Trophoblast cell (in vitro differentiated cells and primary cell): ENCODE data around the gene SLC6A18.

Experiments
- DNase-seq, 2 donors: peaks; one replicate each; pipeline ENCODE4 v3.0.0-alpha.2; 2016
- H2AFZ ChIP-seq: 2 replicates; pipeline ENCODE4 v1.6.1; 2013; ENCODE audit warnings: low read length, moderate library complexity, mild to moderate bottlenecking; ENCODE audit not compliant: insufficient read depth, poor library complexity
- H2AK5ac ChIP-seq: 2 replicates; pipeline ENCODE4 v1.6.1; 2013; ENCODE audit warnings: mild to moderate bottlenecking, low read length
- H2BK120ac ChIP-seq: 2 replicates; pipeline ENCODE4 v1.6.1; 2013; ENCODE audit warnings: low read length, mild to moderate bottlenecking, moderate library complexity; ENCODE audit not compliant: insufficient read depth, poor library complexity
- H2BK12ac ChIP-seq: 2 replicates; pipeline ENCODE4 v1.6.1; 2013; ENCODE audit warnings: mild to moderate bottlenecking, low read length, moderate library complexity
- H2BK5ac ChIP-seq: 2 replicates; pipeline ENCODE4 v1.6.1; 2013; ENCODE audit warnings: low read length, low read depth, moderate library complexity, mild to moderate bottlenecking; ENCODE audit not compliant: poor library complexity
- H3K14ac ChIP-seq: 2 replicates; pipeline ENCODE4 v1.6.1; 2013; ENCODE audit warnings: mild to moderate bottlenecking, low read length
- H3K18ac ChIP-seq: 2 replicates; pipeline ENCODE4 v1.6.1; 2013; ENCODE audit warnings: mild to moderate bottlenecking, low read length
- H3K23ac ChIP-seq: 2 replicates; pipeline ENCODE4 v1.6.1; 2013; ENCODE audit warnings: low read length
- H3K27ac ChIP-seq: 2 replicates; pipeline ENCODE4 v1.5.1; 2013; ENCODE audit warnings: low read depth, mild to moderate bottlenecking, inconsistent platforms, low read length, moderate library complexity
- H3K27me3 ChIP-seq: 2 replicates; pipeline ENCODE4 v1.6.1; 2013; ENCODE audit warnings: inconsistent platforms, mild to moderate bottlenecking, low read length, moderate library complexity; ENCODE audit not compliant: insufficient read depth
- H3K36me3 ChIP-seq, 2 experiments: 1 replicate in 1 of 2; 2 replicates in 1 of 2; pipeline ENCODE4 v1.6.1; 2013; ENCODE audit warnings: low read length in 2 of 2, mild to moderate bottlenecking in 2 of 2, moderate library complexity in 1 of 2; ENCODE audit not compliant: insufficient read depth in 2 of 2, control insufficient read depth in 1 of 2
- H3K4ac ChIP-seq: 2 replicates; pipeline ENCODE4 v1.6.1; 2013; ENCODE audit warnings: low read depth, mild to moderate bottlenecking, low read length, moderate library complexity
- H3K4me1 ChIP-seq, 2 experiments: 1 replicate in 1 of 2; 2 replicates in 1 of 2; pipeline ENCODE4 v1.6.1; 2013; ENCODE audit warnings: low read length in 2 of 2, mild to moderate bottlenecking in 2 of 2, moderate library complexity in 1 of 2; ENCODE audit not compliant: insufficient read depth in 2 of 2, control insufficient read depth in 1 of 2
- H3K4me2 ChIP-seq: 2 replicates; pipeline ENCODE4 v1.6.1; 2013; ENCODE audit warnings: inconsistent platforms, mild to moderate bottlenecking, low read length, moderate library complexity
- H3K4me3 ChIP-seq: 2 replicates; pipeline ENCODE4 v1.5.1; 2013; ENCODE audit warnings: mild to moderate bottlenecking, low read depth, low read length, inconsistent platforms
- H3K79me1 ChIP-seq: one replicate; pipeline ENCODE4 v1.6.1; 2013; ENCODE audit warnings: low read length
- H3K79me2 ChIP-seq: 2 replicates; pipeline ENCODE4 v1.6.1; 2013; ENCODE audit warnings: low read length, mild to moderate bottlenecking; ENCODE audit not compliant: control insufficient read depth, insufficient read depth, poor library complexity
- H3K9ac ChIP-seq: 2 replicates; pipeline ENCODE4 v1.6.1; 2013; ENCODE audit warnings: mild to moderate bottlenecking, low read length
- H3K9me3 ChIP-seq: 2 replicates; pipeline ENCODE4 v1.6.1; 2013; ENCODE audit warnings: low read depth, mild to moderate bottlenecking, control low read depth, inconsistent platforms, low read length; ENCODE audit not compliant: insufficient read depth
- H4K12ac ChIP-seq: 2 replicates; pipeline ENCODE4 v1.6.1; 2013; ENCODE audit warnings: low read depth, mild to moderate bottlenecking, low read length, moderate library complexity
- H4K8ac ChIP-seq: 2 replicates; pipeline ENCODE4 v1.6.1; 2013; ENCODE audit warnings: low read depth, mild to moderate bottlenecking, low read length, moderate library complexity
- H4K91ac ChIP-seq: one replicate; pipeline ENCODE4 v1.6.1; 2013; ENCODE audit warnings: low read depth, mild to moderate bottlenecking, low read length, moderate library complexity
- WGBS: extraction: QIAGEN DNeasy Blood & Tissue Kit; methylation state at CpG from one replicate; pipeline ENCODE4 v1.1.7; 2013; ENCODE audit warnings: missing lambda C conversion rate; ENCODE audit not compliant: insufficient read length, insufficient coverage; ENCODE audit errors: extremely low coverage; 5-methylcytosine and 5-hydroxymethylcytosine counted together

SLC6A18 gene

DNA sequence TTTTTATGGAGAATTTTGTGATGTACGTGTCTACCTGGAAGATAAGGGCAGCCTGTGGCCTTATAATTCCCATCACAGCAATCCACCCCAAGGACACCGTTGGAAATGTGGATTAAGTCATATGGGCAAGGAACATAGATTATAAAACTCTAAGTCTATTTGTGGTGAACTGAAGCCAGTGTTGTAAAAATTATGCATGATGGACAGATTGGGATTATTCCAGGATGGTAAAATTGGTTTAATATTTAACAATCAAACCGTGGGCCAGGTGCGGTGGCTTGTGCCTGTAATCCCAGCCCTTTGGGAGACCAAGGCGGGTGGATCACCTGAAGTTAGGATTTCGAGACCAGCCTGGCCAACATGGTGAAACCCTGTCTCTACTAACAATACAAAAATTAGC, 36.7 kb upstream of the SLC6A18 start:
- Histone ChIP-seq H3K79me2 (no peaks in the 10 kb centered on the region), H4K91ac (no peak overlapping the region), H3K4me2 (no peak overlapping the region), H3K27me3 (no peaks in the 10 kb centered on the region), H4K8ac (no peak overlapping the region), H3K9ac (no peak overlapping the region), H3K18ac (no peak overlapping the region), H3K27ac (no peak overlapping the region), H2BK5ac (no peak overlapping the region), H3K9me3 (peaks cover 2% of the 10 kb centered on the region), H2BK120ac (no peak overlapping the region), H3K23ac (no peak overlapping the region), H3K36me3 (no peaks in the 10 kb centered on the region), H3K4ac (no peak overlapping the region), H2BK12ac (no peak overlapping the region), H4K12ac (no peak overlapping the region), H3K14ac (no peak overlapping the region), H3K4me1 (no peaks in the 10 kb centered on the region), H2AFZ (no peak overlapping the region), H2AK5ac (no peak overlapping the region), H3K4me3 (no peak overlapping the region), H3K79me1 (no peaks in the 10 kb centered on the region)
- no CpG with 5 or more reads among the region's 6 CpGs for WGBS
- DNase-seq = no peak

DNA sequence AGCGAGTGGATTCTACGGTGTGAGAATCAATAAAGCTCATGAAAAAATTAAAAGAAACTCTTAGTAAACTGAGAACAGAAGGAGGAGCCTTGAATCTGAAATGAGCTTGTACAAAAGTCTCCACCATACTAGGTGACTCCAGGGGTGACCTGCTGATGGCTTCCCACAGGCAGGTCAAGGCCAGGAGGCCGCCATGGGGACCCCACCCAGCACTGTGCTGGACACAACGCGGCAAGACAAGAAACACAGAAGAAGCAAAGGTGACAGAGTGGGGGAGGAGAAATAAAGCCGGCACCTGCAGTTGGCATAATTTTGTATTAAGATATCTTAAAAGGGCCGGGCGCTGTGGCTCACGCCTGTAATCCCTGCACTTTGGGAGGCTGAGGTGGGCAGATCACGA, 35.9 kb upstream of the SLC6A18 start:
- Histone ChIP-seq H3K14ac (no peak overlapping the region), H2AFZ (no peak overlapping the region), H3K4ac (no peak overlapping the region), H4K12ac (no peak overlapping the region), H2AK5ac (no peak overlapping the region), H2BK5ac (no peak overlapping the region), H3K18ac (no peak overlapping the region), H3K23ac (no peak overlapping the region), H3K9ac (no peak overlapping the region), H3K9me3 (peaks cover 2% of the 10 kb centered on the region), H3K27ac (no peak overlapping the region), H4K91ac (no peak overlapping the region), H2BK12ac (no peak overlapping the region), H3K79me2 (no peaks in the 10 kb centered on the region), H3K27me3 (no peaks in the 10 kb centered on the region), H3K36me3 (no peaks in the 10 kb centered on the region), H2BK120ac (no peak overlapping the region), H3K79me1 (no peaks in the 10 kb centered on the region), H3K4me2 (no peak overlapping the region), H4K8ac (no peak overlapping the region), H3K4me1 (no peaks in the 10 kb centered on the region), H3K4me3 (no peak overlapping the region)
- no CpG with 5 or more reads among the region's 10 CpGs for WGBS
- no peak for DNase-seq

DNA sequence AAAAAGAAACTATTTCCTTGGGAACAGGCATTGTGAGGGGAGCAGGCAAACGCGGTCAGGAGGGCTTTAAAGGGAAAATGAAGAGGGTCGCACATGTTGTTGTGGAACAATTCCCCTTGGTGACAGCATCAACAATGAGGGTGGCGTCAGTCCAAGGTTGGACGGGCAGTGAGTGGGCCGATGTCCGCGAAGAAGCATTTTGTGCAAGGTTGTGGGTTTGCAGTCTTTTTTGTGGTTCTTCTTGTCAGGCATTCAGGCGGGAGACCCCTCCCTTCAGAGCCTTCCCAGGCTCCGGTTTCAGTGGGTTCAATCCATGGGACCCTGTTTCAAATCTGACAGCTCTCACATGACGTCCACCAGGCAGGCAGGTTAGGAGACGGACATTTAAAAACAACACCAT, 34.9 kb upstream of the SLC6A18 start:
- H2BK120ac ChIP-seq = no peak overlapping the region
- H3K23ac ChIP-seq = no peak overlapping the region
- no peak overlapping the region for H3K9ac ChIP-seq
- H3K4me2 ChIP-seq = no peak overlapping the region
- H3K4me3 ChIP-seq = no peak overlapping the region
- no peaks in the 10 kb centered on the region for H3K79me2 ChIP-seq
- no peaks in the 10 kb centered on the region for H3K79me1 ChIP-seq
- no peak overlapping the region for H2AK5ac ChIP-seq
- H2BK5ac ChIP-seq = no peak overlapping the region
- no peaks in the 10 kb centered on the region for H3K36me3 ChIP-seq
- no peak overlapping the region for H2AFZ ChIP-seq
- H3K27ac ChIP-seq = no peak overlapping the region
- H3K9me3 ChIP-seq = peaks cover 2% of the 10 kb centered on the region
- no peak overlapping the region for H4K91ac ChIP-seq
- H3K4ac ChIP-seq = no peak overlapping the region
- no peak overlapping the region for H3K18ac ChIP-seq
- H3K14ac ChIP-seq = no peak overlapping the region
- H3K4me1 ChIP-seq = no peaks in the 10 kb centered on the region
- H4K8ac ChIP-seq = no peak overlapping the region
- no peak overlapping the region for H4K12ac ChIP-seq
- DNase-seq = no peak
- H3K27me3 ChIP-seq = no peaks in the 10 kb centered on the region
- no peak overlapping the region for H2BK12ac ChIP-seq
- no CpG with 5 or more reads among the region's 12 CpGs for WGBS

DNA sequence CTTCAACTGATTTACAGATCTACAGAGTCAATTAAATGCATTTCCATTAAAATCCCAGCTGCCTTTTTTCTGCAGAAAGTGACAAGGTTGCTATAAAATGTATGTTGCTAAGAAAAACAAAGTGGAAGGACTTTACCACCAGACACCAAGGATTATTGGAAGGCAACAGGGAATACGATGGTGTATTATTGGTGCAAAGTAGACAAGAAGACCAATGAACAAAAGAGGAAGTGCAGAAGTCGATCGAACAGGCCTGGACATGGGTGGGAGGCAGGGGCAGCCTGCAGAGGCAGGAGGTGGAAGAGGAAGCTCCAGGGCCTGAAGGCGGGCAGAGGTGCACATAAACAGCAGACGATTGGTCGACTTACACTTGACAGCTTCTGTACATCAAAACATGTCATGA, 34.3 kb upstream of the SLC6A18 start:
- H3K23ac ChIP-seq = no peak overlapping the region
- H4K12ac ChIP-seq = no peak overlapping the region
- no peak overlapping the region for H2BK5ac ChIP-seq
- no peaks in the 10 kb centered on the region for H3K4me1 ChIP-seq
- no peaks in the 10 kb centered on the region for H3K27me3 ChIP-seq
- H3K4me3 ChIP-seq = no peak overlapping the region
- peaks cover 5% of the 10 kb centered on the region for H3K9me3 ChIP-seq
- no peak overlapping the region for H4K91ac ChIP-seq
- H3K14ac ChIP-seq = no peak overlapping the region
- H3K36me3 ChIP-seq = no peaks in the 10 kb centered on the region
- H3K4ac ChIP-seq = no peak overlapping the region
- no peak overlapping the region for H2BK120ac ChIP-seq
- H2BK12ac ChIP-seq = no peak overlapping the region
- no peak for DNase-seq
- no peak overlapping the region for H3K27ac ChIP-seq
- no peak overlapping the region for H2AFZ ChIP-seq
- H4K8ac ChIP-seq = no peak overlapping the region
- no peak overlapping the region for H3K4me2 ChIP-seq
- H3K79me1 ChIP-seq = no peaks in the 10 kb centered on the region
- no peak overlapping the region for H3K18ac ChIP-seq
- H3K9ac ChIP-seq = no peak overlapping the region
- H2AK5ac ChIP-seq = no peak overlapping the region
- H3K79me2 ChIP-seq = no peaks in the 10 kb centered on the region
- no CpG with 5 or more reads among the region's 6 CpGs for WGBS
